Stimulated activated CD4-positive, alpha-beta T cell treated with anti-CD3 and anti-CD28 coated beads, Interleukin-2, amount 100 ng/mL, for 4 hours (primary cell): ENCODE results near the gene POLL.

Source experiments
- DNase-seq: peaks from one replicate; pipeline ENCODE4 v3.0.0-alpha.2; 2020; ENCODE audit warnings: low read depth

The POLL gene

GRCh38 chr10:101573885-101574753 is 13.9 kb downstream of the POLL start:
- DNase-seq, result no peak

GRCh38 chr10:101572785-101573184 is 15.3 kb downstream of the POLL start:
- DNase-seq, result no peak

GRCh38 chr10:101572126-101572525 is 15.9 kb downstream of the POLL start:
- DNase-seq, result no peak

GRCh38 chr10:101571271-101571925 is 16.7 kb downstream of the POLL start:
- no peak for DNase-seq

GRCh38 chr10:101570428-101571270 is 17.4 kb downstream of the POLL start:
- DNase-seq, result no peak

GRCh38 chr10:101569622-101570427 is 18.2 kb downstream of the POLL start:
- DNase-seq, result peak; percentile 68

GRCh38 chr10:101569323-101569621 is 18.8 kb downstream of the POLL start:
- no peak for DNase-seq

- DNase-seq, result no peak
These were observed 19.9 kb downstream of the POLL start for GRCh38 chr10:101568054-101568745.

- no peak for DNase-seq
These were observed 20.7 kb downstream of the POLL start for GRCh38 chr10:101567165-101568006.

- DNase-seq, result no peak
These were observed 21.5 kb downstream of the POLL start for GRCh38 chr10:101566333-101567164.

GRCh38 chr10:101565936-101566332 is 22.1 kb downstream of the POLL start:
- DNase-seq, result no peak

GRCh38 chr10:101565370-101565900 is 22.6 kb downstream of the POLL start:
- DNase-seq, result no peak

- DNase-seq, result no peak
These were observed 23.5 kb downstream of the POLL start for GRCh38 chr10:101564490-101564991.

GRCh38 chr10:101563497-101564040 is 24.5 kb downstream of the POLL start:
- DNase-seq, result no peak

GRCh38 chr10:101563007-101563406 is 25.1 kb downstream of the POLL start:
- no peak for DNase-seq

GRCh38 chr10:101562231-101562630 is 25.8 kb downstream of the POLL start:
- DNase-seq, result no peak

GRCh38 chr10:101561068-101561915 is 26.8 kb downstream of the POLL start:
- no peak for DNase-seq
